Measurements from ENCODE around the gene CCDC102A. TPM values are rescaled to one million over a fixed set of nuclear protein-coding genes. Genes with fewer than 3 reads are reported as not detected.
A peak's percentile ranks its signal among the peaks of the same experiment; 100 is the strongest.

CCDC102A gene
- total and polyA plus RNA-seq, 9 of the 15 experiments (the other 6 are each of a cell fraction or from before 2014, with no cell fraction given), result 0.03 to 4.9 (median 1.4) TPM

DNA sequence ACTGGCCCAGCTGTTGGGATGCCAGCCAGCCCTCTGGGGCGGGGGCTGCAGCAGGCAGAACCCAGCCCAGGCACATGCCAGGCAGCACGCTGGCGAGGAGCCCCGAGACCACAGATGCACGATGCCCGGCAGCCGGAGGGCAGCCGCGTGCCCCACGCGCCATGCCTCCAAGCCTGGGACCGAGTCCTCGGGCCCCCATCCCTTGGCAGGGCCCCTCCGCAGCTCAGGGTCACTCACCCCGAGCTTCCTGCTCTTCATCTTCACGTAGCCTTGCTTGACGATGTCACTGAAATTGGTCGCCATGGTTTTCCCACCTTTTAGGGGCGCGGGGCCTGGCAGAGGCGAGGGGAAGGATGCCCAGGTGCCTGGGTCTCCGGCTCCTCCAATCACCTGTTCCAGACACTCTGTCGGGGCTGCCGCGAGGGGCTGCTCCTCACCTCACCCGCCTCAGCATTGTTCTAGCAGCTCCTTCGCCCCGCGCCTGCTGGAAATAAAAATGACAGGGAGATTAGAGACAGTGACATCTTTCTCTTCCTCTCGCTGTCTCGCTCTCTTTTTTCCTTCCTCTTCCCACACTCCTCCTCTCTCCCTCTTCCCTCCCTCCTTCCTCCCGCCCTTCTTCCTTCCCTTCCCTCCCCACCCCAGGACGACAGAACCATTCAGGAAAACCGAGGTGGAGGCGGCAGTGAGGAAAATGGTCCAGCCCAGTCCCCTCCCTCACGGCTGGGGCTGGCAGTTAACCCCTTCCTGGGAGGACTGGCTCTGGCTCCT is 57.0 kb downstream of the CCDC102A start:
- in situ Hi-C loops (cut with MboI), result loop anchor here (5.0 kb wide), 1 partner anchor 38 kb away; no protein-coding TSS in a partner anchor
- no peak overlapping the region for H3K27ac ChIP-seq (ENCODE audit: extremely low read depth, low read depth, low read length)
- TF ChIP-seq ZNF583 (CRISPR knock-in tag; IDR thresholded peaks at IDR 0.05), result no peak
- TF ChIP-seq MXI1 (IDR thresholded peaks at IDR 0.05; ENCODE audit: low read depth, low read length), result no peak
- no peak for TF ChIP-seq SMAD2 (IDR thresholded peaks at IDR 0.05; ENCODE audit: low read depth, low read length)
- TF ChIP-seq WHSC1 (IDR thresholded peaks at IDR 0.05; ENCODE audit: low read length), result no peak
- TF ChIP-seq, protein P1, sequence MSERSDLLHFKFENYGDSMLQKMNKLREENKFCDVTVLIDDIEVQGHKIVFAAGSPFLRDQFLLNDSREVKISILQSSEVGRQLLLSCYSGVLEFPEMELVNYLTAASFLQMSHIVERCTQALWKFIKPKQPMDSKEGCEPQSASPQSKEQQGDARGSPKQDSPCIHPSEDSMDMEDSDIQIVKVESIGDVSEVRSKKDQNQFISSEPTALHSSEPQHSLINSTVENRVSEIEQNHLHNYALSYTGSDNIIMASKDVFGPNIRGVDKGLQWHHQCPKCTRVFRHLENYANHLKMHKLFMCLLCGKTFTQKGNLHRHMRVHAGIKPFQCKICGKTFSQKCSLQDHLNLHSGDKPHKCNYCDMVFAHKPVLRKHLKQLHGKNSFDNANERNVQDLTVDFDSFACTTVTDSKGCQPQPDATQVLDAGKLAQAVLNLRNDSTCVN (CRISPR knock-in tag; IDR thresholded peaks at IDR 0.05), result 0 out of 2 replicates have a peak, but pooled peaks have one; percentile 61
- no peak for TF ChIP-seq TAF7 (tag; IDR thresholded peaks at IDR 0.05)
- TF ChIP-seq, protein P2, sequence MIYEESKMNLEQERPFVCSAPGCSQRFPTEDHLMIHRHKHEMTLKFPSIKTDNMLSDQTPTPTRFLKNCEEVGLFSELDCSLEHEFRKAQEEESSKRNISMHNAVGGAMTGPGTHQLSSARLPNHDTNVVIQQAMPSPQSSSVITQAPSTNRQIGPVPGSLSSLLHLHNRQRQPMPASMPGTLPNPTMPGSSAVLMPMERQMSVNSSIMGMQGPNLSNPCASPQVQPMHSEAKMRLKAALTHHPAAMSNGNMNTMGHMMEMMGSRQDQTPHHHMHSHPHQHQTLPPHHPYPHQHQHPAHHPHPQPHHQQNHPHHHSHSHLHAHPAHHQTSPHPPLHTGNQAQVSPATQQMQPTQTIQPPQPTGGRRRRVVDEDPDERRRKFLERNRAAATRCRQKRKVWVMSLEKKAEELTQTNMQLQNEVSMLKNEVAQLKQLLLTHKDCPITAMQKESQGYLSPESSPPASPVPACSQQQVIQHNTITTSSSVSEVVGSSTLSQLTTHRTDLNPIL (CRISPR knock-in tag; IDR thresholded peaks at IDR 0.05), result no peak
- no peak for TF ChIP-seq CHD1 (IDR thresholded peaks at IDR 0.05; ENCODE audit: low read length)
- no peak for TF ChIP-seq POLR3A (IDR thresholded peaks at IDR 0.05; ENCODE audit: borderline replicate concordance, extremely low read depth, insufficient read depth, insufficient read length)
- peak; percentile 27; the same call in 1 of the 2 replicates for TF ChIP-seq ZNF263 (CRISPR knock-in tag; IDR thresholded peaks at IDR 0.05; ENCODE audit: borderline replicate concordance)
- 0 out of 2 replicates have a peak, but pooled peaks have one; percentile 21 for TF ChIP-seq JUND (IDR thresholded peaks at IDR 0.05; ENCODE audit: borderline replicate concordance, low read depth, low read length)
- no peak for TF ChIP-seq JUND (tag; IDR thresholded peaks at IDR 0.05; ENCODE audit: borderline replicate concordance, low read depth, low read length)
- TF ChIP-seq MTA2 (IDR thresholded peaks at IDR 0.05; ENCODE audit: low read depth), result no peak
- no peak for TF ChIP-seq PCBP1 (IDR thresholded peaks at IDR 0.05; ENCODE audit: low read depth, low read length, poor library complexity, severe bottlenecking)
- no peak for TF ChIP-seq NFE2 (IDR thresholded peaks at IDR 0.05; ENCODE audit: low read depth)
- no peak for TF ChIP-seq NFYB (IDR thresholded peaks at IDR 0.05; ENCODE audit: extremely low read depth, insufficient read length)
- TF ChIP-seq, protein P3, sequence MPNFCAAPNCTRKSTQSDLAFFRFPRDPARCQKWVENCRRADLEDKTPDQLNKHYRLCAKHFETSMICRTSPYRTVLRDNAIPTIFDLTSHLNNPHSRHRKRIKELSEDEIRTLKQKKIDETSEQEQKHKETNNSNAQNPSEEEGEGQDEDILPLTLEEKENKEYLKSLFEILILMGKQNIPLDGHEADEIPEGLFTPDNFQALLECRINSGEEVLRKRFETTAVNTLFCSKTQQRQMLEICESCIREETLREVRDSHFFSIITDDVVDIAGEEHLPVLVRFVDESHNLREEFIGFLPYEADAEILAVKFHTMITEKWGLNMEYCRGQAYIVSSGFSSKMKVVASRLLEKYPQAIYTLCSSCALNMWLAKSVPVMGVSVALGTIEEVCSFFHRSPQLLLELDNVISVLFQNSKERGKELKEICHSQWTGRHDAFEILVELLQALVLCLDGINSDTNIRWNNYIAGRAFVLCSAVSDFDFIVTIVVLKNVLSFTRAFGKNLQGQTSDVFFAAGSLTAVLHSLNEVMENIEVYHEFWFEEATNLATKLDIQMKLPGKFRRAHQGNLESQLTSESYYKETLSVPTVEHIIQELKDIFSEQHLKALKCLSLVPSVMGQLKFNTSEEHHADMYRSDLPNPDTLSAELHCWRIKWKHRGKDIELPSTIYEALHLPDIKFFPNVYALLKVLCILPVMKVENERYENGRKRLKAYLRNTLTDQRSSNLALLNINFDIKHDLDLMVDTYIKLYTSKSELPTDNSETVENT (CRISPR knock-in tag; IDR thresholded peaks at IDR 0.05), result no peak

More for the DNA sequence above, 57.0 kb downstream of the CCDC102A start:
- no peaks in the 10 kb centered on the region for H4K20me1 ChIP-seq (replicated peaks; ENCODE audit: control insufficient read depth, insufficient read depth, low read length)
- H3K9me3 ChIP-seq (replicated peaks; ENCODE audit: control insufficient read depth, insufficient read depth, low read depth, low read length), result no peaks in the 10 kb centered on the region
- H3K36me3 ChIP-seq (ENCODE audit: control insufficient read depth, insufficient read depth, low read length), result 0 out of 3 replicates have a peak, but pooled peaks cover 3% of the 10 kb centered on the region
- intact Hi-C loops (cut with micrococcal nuclease), result no loop called here
- peak in 1 of 4 experiments; percentile 23 for DNase-seq (ENCODE audit: extremely low read depth in 1 of 4, low spot score in 3 of 4)
- no peaks in the 10 kb centered on the region for H3K27me3 ChIP-seq (ENCODE audit: control insufficient read depth in 2 of 2, insufficient read depth in 2 of 2, low read length in 2 of 2)
- peak overlapping the region; percentile 80 for H2AFZ ChIP-seq (ENCODE audit: low read depth, low read length)
- H3K9ac ChIP-seq (ENCODE audit: insufficient read depth in 1 of 2, low read depth in 2 of 2, low read length in 2 of 2), result peak overlapping the region; percentile 26 to 83; a peak in 2 of 4 replicates
- H3K9me1 ChIP-seq (ENCODE audit: control insufficient read depth, insufficient read depth, low read length), result no peaks in the 10 kb centered on the region
- WGBS (ENCODE audit: insufficient coverage, low coverage, missing lambda C conversion rate), result 80% methylated on average over 27 of the region's 36 CpGs
- H3K79me2 ChIP-seq (ENCODE audit: control insufficient read depth, insufficient read depth, low read length), result no peaks in the 10 kb centered on the region
- POLR2A ChIA-PET, result interaction anchor here (0.7 to 1.1 kb wide), 2 partner anchors 17 to 49 kb away, joined by 3 to 6 read pairs; partner anchors contain the start of gene POLR2C
- H3K4me3 ChIP-seq, result no peak overlapping the region
- no peak for FAIRE-seq
- CTCF ChIA-PET (ENCODE audit: low intra/inter-chr PET ratio), result no interaction called here
- ATAC-seq, result no peak
- BruUV-seq (replicated peaks), result no TSS peak
- H3K4me2 ChIP-seq (ENCODE audit: insufficient read depth, low read length), result peak overlapping the region; percentile 58
- H3K4me1 ChIP-seq (replicated peaks in 1 of 2; ENCODE audit: control insufficient read depth in 2 of 2, insufficient read depth in 2 of 2, low read length in 2 of 2), result peaks cover 27 to 59% of the 10 kb centered on the region in 2 experiments

Measured in K562 (cell line).